ENCODE results near the gene CMSS1.

The CMSS1 gene

GRCh38 chr3:100205171-100205570 lies 387.5 kb downstream of the CMSS1 start:
- H3K4me1 ChIP-seq = peaks cover 6% of the 10 kb centered on the region; the same call in 1 of the 2 replicates
- H3K36me3 ChIP-seq = no peaks in the 10 kb centered on the region
- no peak overlapping the region for H3K4me3 ChIP-seq (ENCODE audit: low read depth, low read length)
- no peaks in the 10 kb centered on the region for H3K27me3 ChIP-seq
- H3K9me3 ChIP-seq = no peaks in the 10 kb centered on the region
- no peak for TF ChIP-seq CTCF (IDR thresholded peaks at IDR 0.05; ENCODE audit: low read depth, low read length)
- no peak for DNase-seq

GRCh38 chr3:100206687-100207086 lies 389.0 kb downstream of the CMSS1 start:
- Histone ChIP-seq H3K36me3 (no peaks in the 10 kb centered on the region), H3K4me3 (ENCODE audit: low read depth, low read length) (no peak overlapping the region), H3K4me1 (peaks cover 6% of the 10 kb centered on the region; the same call in 1 of the 2 replicates), H3K9me3 (no peaks in the 10 kb centered on the region), H3K27me3 (no peaks in the 10 kb centered on the region)
- TF ChIP-seq CTCF (IDR thresholded peaks at IDR 0.05; ENCODE audit: low read depth, low read length) = no peak
- DNase-seq = no peak

- no peak overlapping the region for H3K4me3 ChIP-seq (ENCODE audit: low read depth, low read length)
- DNase-seq = no peak
- TF ChIP-seq CTCF (IDR thresholded peaks at IDR 0.05; ENCODE audit: low read depth, low read length) = no peak
Measured at GRCh38 chr3:100207886-100208285, 390.2 kb downstream of the CMSS1 start.

GRCh38 chr3:100209169-100209568 lies 391.5 kb downstream of the CMSS1 start:
- H3K4me3 ChIP-seq (ENCODE audit: low read depth, low read length) = no peak overlapping the region
- H3K4me1 ChIP-seq = peaks cover 6% of the 10 kb centered on the region; the same call in 1 of the 2 replicates

More at GRCh38 chr3:100207886-100208285, 390.2 kb downstream of the CMSS1 start:
- peaks cover 6% of the 10 kb centered on the region; the same call in 1 of the 2 replicates for H3K4me1 ChIP-seq
- no peaks in the 10 kb centered on the region for H3K27me3 ChIP-seq
- H3K9me3 ChIP-seq = no peaks in the 10 kb centered on the region
- H3K36me3 ChIP-seq = no peaks in the 10 kb centered on the region

GRCh38 chr3:100209948-100210771 lies 392.5 kb downstream of the CMSS1 start:
- Histone ChIP-seq H3K9me3 (no peaks in the 10 kb centered on the region), H3K4me1 (peaks cover 5% of the 10 kb centered on the region; the same call in 1 of the 2 replicates), H3K36me3 (no peaks in the 10 kb centered on the region), H3K4me3 (ENCODE audit: low read depth, low read length) (no peak overlapping the region), H3K27me3 (no peaks in the 10 kb centered on the region)
- DNase-seq = no peak
- TF ChIP-seq CTCF (IDR thresholded peaks at IDR 0.05; ENCODE audit: low read depth, low read length) = no peak

More at GRCh38 chr3:100209169-100209568, 391.5 kb downstream of the CMSS1 start:
- no peak for TF ChIP-seq CTCF (IDR thresholded peaks at IDR 0.05; ENCODE audit: low read depth, low read length)
- H3K36me3 ChIP-seq = no peaks in the 10 kb centered on the region
- H3K27me3 ChIP-seq = no peaks in the 10 kb centered on the region
- no peak for DNase-seq
- no peaks in the 10 kb centered on the region for H3K9me3 ChIP-seq

- Histone ChIP-seq H3K36me3 (no peaks in the 10 kb centered on the region), H3K4me1 (no peaks in the 10 kb centered on the region), H3K27me3 (no peaks in the 10 kb centered on the region), H3K4me3 (ENCODE audit: low read depth, low read length) (no peak overlapping the region), H3K9me3 (no peaks in the 10 kb centered on the region)
- no peak for DNase-seq
- TF ChIP-seq CTCF (IDR thresholded peaks at IDR 0.05; ENCODE audit: low read depth, low read length) = no peak
Measured at GRCh38 chr3:100210772-100211135, 393.1 kb downstream of the CMSS1 start.
